Activated CD4-positive, CD25-positive, alpha-beta regulatory T cell treated with anti-CD3 and anti-CD28 coated beads, Interleukin-2, amount 50 U/mL, for 24 hours (primary cell): ENCODE results near the gene NF2.
"Not testable (repeated sequence)": the region's sequence is repeated elsewhere in the genome, so short reads cannot be mapped to it uniquely, and the experiment has no call there.

ENCODE experiments used
- ATAC-seq, 2 donors: fragments of 150-1000 bp; cut with Tn5 transposase; one replicate each; pipeline ENCODE4 v1.10.0; 2021; ENCODE audit warnings: mild to moderate bottlenecking in 1 of 2, moderate library complexity in 1 of 2

NF2 gene

GRCh38 chr22:29603358-29604075 lies at the start of gene NF2:
TSS of gene NF2 (plus strand) at chr22:29603633. CDS start at chr22:29603999, 366 bp downstream.
- peak; percentile 96 to 98 for ATAC-seq

GRCh38 chr22:29555065-29555644 lies 48.3 kb upstream of the NF2 start:
- ATAC-seq: no peak

GRCh38 chr22:29559030-29559429 lies 44.4 kb upstream of the NF2 start:
- ATAC-seq: no peak

GRCh38 chr22:29559853-29560252 lies 43.6 kb upstream of the NF2 start:
- ATAC-seq: no peak

- ATAC-seq: no peak
These were observed 39.6 kb upstream of the NF2 start for GRCh38 chr22:29563652-29564460.

GRCh38 chr22:29566513-29566912 lies 36.9 kb upstream of the NF2 start:
- ATAC-seq: not testable (repeated sequence)

- ATAC-seq: no peak
These were observed 36.1 kb upstream of the NF2 start for GRCh38 chr22:29567338-29567737.

GRCh38 chr22:29569011-29569678 lies 34.3 kb upstream of the NF2 start:
- no peak for ATAC-seq

- no peak for ATAC-seq
These were observed 33.0 kb upstream of the NF2 start for GRCh38 chr22:29570456-29570855.

- no peak for ATAC-seq
These were observed 32.4 kb upstream of the NF2 start for GRCh38 chr22:29570912-29571549.

GRCh38 chr22:29574762-29575450 lies 28.5 kb upstream of the NF2 start:
- ATAC-seq: no peak

- ATAC-seq: no peak
These were observed 24.8 kb upstream of the NF2 start for GRCh38 chr22:29578462-29579200.

GRCh38 chr22:29580200-29580810 lies 23.1 kb upstream of the NF2 start:
- ATAC-seq: no peak

- ATAC-seq: no peak
These were observed 21.6 kb upstream of the NF2 start for GRCh38 chr22:29581799-29582198.

- no peak for ATAC-seq
These were observed 18.5 kb upstream of the NF2 start for GRCh38 chr22:29584975-29585374.

GRCh38 chr22:29586193-29586705 lies 17.2 kb upstream of the NF2 start:
- ATAC-seq: not testable (repeated sequence)

GRCh38 chr22:29587938-29588699 lies 15.3 kb upstream of the NF2 start:
- no peak for ATAC-seq

GRCh38 chr22:29593923-29594322 lies 9.5 kb upstream of the NF2 start:
- no peak for ATAC-seq

GRCh38 chr22:29594447-29594846 lies 9.0 kb upstream of the NF2 start:
- ATAC-seq: not testable (repeated sequence)

- ATAC-seq: no peak
These were observed 7.0 kb upstream of the NF2 start for GRCh38 chr22:29596408-29596807.
